HFF-Myc (cell line): Measurements from ENCODE around the gene SREBF2.

Experiments used
- DNase-seq: peaks from one replicate; pipeline ENCODE4 v3.0.0-alpha.2; 2011; ENCODE audit warnings: low read depth; ENCODE audit errors: extremely low read depth
- H3K4me3 ChIP-seq: replicated peaks from 2 replicates; pipeline ENCODE4 v1.5.1; 2011; ENCODE audit warnings: low read depth, mild to moderate bottlenecking, control low read depth, low read length
- CTCF ChIP-seq: IDR thresholded peaks from 2 replicates; pipeline ENCODE4 v1.5.1; 2012; ENCODE audit warnings: mild to moderate bottlenecking, low read depth, low read length, control low read depth; ENCODE audit errors: missing control alignments

SREBF2 gene

GRCh38 chr22:41832553-41833368 is at the start of gene SREBF2:
SREBF2 (plus strand) TSS chr22:41833105; CDS start chr22:41833271, 166 bp downstream.
- H3K4me3 ChIP-seq: peak within 1 kb of the TSS; percentile 81
- TF ChIP-seq CTCF: no peak
- peak; percentile 99 for DNase-seq

GRCh38 chr22:41787331-41787730 is 45.6 kb upstream of the SREBF2 start:
- no peak for TF ChIP-seq CTCF
- no peak overlapping the region for H3K4me3 ChIP-seq

GRCh38 chr22:41793871-41794270 is 39.0 kb upstream of the SREBF2 start:
- DNase-seq: no peak
- H3K4me3 ChIP-seq: no peak overlapping the region
- no peak for TF ChIP-seq CTCF

More at GRCh38 chr22:41787331-41787730, 45.6 kb upstream of the SREBF2 start:
- no peak for DNase-seq

GRCh38 chr22:41798736-41799135 is 34.2 kb upstream of the SREBF2 start:
- no peak for TF ChIP-seq CTCF
- H3K4me3 ChIP-seq: no peak overlapping the region
- no peak for DNase-seq

- peak overlapping the region; percentile 85 for H3K4me3 ChIP-seq
- DNase-seq: no peak
- TF ChIP-seq CTCF: no peak
These were observed 33.2 kb upstream of the SREBF2 start for GRCh38 chr22:41799486-41800347.

GRCh38 chr22:41800348-41801146 is 32.4 kb upstream of the SREBF2 start, which contains the start of gene CCDC134:
CCDC134 (plus strand) TSS chr22:41800679; CDS start chr22:41808891, 8,212 bp downstream.
- no peak for TF ChIP-seq CTCF
- DNase-seq: peak; percentile 48
- peak within 1 kb of the TSS; percentile 85 for H3K4me3 ChIP-seq
